GM19023 (cell line): ENCODE data around the gene FBXL4.
"Not testable (repeated sequence)": the region's sequence is repeated elsewhere in the genome, so short reads cannot be mapped to it uniquely, and the experiment has no call there.

Source experiments
- ATAC-seq: cut with Tn5 transposase; IDR thresholded peaks from one replicate; pipeline ENCODE4 v1.9.1; 2021; ENCODE audit warnings: mild to moderate bottlenecking, moderate library complexity; ENCODE audit not compliant: unreplicated experiment

Gene FBXL4

GRCh38 chr6:98946266-98946878, 1.4 kb downstream of the FBXL4 start:
- ATAC-seq: no peak

DNA sequence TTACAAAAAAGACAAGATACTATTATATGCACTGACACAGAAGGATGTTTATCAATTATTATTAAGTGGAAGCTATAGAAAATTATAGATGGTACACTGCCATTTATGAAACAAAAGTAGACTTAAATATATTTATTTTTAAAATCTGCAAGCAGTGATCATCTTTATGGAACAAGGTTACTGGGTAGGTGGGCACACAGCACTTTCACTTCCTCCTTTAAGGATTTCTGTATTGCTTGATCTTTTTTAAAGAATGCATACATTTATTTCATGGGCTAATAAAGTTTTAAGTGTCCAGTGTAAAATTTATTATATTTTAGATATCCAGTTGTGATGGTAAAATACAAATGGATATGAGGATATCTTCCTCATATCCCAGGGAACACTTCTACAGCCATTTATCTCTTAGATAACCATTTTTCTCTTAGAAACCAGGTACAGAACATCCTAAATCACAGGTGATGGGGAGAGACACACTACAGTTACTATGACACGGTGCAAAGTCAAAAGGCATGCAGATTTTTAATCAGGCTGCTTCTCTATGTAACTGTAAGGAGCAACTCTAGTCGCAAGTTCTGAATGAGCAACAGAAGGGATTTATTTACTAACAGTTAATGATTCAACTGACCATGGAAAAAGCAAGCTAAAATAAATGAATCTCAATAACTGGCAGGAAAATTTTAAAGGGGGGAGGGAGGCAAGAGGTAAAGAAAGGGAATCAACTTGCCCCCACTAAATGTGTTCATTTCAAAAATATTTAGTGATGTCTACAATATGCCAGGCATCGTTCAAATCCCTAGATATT, 2.2 kb downstream of the FBXL4 start:
- no peak for ATAC-seq

DNA sequence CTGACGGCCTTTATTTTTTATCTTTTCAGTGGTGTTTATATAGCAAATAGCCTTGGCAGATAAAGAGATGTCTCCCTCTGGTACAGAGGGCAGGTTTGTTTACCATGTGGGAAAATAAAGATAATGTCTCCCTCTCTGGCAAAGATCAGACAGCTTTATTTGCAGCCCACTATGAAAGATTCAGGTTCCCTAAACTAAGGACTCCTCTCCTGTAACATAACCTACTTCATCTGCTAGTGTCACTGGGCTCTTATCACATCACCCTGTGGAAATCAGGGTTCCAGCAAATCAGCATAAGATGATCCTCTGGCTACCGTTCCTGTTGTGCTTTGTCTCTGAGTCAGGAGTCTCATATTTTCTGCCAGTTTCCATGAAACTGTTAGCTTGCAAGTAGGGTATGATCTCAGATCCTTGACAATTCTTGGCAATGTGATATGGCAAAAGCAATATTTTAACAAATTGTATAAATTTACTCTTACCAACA, 3.1 kb downstream of the FBXL4 start:
- ATAC-seq: no peak

GRCh38 chr6:98944168-98944567, 3.6 kb downstream of the FBXL4 start:
- no peak for ATAC-seq

DNA sequence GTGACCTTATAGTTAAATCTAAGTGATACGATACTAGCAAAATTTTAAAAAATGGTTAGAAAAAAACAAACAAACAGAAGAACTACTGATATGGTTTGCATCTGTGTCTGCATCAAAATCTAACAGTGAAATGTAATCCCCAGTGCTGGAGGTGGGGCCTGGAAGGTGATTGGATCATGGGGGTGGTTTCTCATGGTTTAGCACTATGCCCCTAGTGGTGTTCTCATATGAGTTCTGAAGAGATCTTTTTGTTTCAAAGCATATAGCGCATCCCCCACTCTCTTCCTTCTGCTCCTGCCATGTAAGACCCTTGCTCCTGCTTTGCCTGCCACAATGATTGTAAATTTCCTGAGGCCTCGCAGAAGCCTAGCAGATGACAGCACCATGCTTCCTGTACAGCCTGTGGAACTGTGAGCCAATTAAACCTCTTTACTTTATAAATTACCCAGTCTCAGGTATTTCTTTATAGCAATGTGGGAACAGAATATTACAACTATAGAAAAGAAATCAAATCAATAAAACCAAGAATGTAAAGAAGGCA, 5.4 kb downstream of the FBXL4 start:
- no peak for ATAC-seq

GRCh38 chr6:98941319-98941718, 6.4 kb downstream of the FBXL4 start:
- ATAC-seq: no peak

DNA sequence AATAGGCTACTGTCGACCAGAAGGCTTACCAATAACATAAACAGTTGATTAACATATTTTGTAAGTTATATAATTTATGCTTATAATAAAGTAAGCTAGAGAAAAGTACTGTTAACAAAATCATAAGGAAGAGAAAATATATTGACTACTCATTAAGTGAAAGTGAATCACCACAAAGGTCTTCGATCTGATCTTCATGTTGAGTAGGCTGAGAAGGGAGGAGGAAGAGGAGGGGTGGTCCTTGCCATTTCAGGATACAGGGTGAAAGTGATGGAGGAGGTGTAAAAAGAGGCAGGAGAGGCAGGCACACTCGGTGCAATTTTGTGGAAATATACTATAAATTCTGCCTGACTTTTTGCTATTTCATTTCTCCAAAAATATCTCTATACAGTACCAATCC, 10.4 kb downstream of the FBXL4 start:
- no peak for ATAC-seq

- ATAC-seq: no peak
Observed at GRCh38 chr6:98932381-98932780, 15.4 kb downstream of the FBXL4 start.

DNA sequence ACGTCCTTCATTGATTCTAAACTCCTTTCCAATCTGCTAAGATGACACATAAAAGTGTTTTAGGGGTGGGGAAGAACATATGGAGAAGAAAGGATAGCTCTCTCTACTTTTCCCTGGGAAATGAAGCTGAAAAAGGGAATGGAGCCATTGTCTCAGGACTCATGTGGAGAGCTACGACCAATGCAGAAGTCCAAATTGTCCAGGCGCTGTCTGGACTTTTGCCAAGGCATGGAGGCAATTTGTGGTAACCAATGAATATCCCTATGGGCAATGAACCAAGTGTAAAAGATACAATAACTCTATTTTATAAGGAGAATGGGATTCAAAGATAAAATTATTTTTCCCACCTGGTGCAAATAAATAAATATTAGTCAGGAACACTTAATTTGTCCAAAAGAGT, 16.1 kb downstream of the FBXL4 start:
- no peak for ATAC-seq

DNA sequence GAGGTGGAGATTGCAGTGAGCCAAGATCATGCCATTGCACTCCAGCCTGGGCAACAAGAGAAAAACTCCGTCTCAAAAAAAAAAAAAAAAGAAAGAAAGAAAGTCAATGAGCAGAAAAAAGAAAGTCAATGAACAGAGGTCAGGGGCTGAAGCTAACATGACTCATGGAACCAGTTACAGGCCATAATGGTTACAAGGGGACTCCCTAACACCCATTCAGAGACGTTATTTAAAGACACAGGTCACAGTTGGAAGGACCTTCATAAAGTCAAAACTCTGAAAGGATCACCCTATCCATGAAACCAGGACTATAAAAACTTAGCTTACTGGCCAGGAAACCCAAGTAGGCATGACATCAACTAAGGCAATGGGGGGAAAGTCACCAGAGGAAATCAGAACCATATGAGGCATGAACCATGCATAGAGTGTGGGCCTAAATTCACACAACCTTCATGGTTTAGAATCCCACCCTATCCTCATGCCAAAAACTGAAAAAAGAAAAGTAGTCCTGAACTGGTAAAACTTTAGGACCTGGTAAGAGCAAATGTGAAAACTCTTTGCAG, 18.2 kb downstream of the FBXL4 start:
- ATAC-seq: no peak

DNA sequence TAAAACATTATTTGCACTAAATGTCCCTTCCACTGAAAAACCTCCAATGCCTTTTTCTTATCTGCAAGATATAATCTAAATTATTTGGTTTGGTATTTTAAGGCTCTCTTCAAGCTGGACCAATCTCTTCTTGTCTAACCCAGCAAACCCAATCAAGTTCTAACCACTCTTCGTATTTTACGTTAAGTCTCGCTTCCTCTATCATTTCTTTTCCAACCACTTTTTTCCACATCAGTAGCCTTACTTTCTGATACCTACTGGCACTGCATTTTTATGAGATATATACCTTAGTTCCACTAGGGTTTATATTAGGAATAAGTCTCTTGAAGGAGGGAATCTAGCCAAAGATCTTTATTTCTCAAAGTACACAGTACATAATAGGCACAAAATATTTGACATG, 19.1 kb downstream of the FBXL4 start:
- no peak for ATAC-seq

- ATAC-seq: no peak
Observed at GRCh38 chr6:98927534-98927933, 20.2 kb downstream of the FBXL4 start.

DNA sequence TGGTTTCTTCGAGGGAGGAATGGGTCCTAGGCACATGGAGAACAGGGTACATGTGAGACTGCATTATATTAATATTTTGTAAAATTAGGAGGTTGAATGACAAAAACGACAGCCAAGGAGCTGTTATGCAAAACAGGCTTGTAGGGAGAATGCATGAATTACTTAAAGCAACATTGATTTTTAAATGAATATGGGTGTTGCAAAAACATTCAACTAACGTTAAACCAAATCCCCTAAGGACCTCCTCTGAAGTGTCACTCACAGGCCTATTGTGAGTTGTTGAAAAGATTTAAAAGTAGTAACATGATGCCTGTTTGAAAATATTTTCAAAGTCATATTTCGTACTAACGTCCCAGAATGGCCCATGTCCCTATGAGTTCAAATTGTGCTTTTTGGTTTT, 21.9 kb downstream of the FBXL4 start:
- ATAC-seq: no peak

GRCh38 chr6:98924647-98925046, 23.1 kb downstream of the FBXL4 start:
- ATAC-seq: no peak

- ATAC-seq: peak; percentile 85
Observed at GRCh38 chr6:98920904-98921431, 26.8 kb downstream of the FBXL4 start.

- ATAC-seq: not testable (repeated sequence)
Observed at GRCh38 chr6:98910946-98911345, 36.8 kb downstream of the FBXL4 start.

GRCh38 chr6:98909236-98909635, 38.5 kb downstream of the FBXL4 start:
- ATAC-seq: no peak

DNA sequence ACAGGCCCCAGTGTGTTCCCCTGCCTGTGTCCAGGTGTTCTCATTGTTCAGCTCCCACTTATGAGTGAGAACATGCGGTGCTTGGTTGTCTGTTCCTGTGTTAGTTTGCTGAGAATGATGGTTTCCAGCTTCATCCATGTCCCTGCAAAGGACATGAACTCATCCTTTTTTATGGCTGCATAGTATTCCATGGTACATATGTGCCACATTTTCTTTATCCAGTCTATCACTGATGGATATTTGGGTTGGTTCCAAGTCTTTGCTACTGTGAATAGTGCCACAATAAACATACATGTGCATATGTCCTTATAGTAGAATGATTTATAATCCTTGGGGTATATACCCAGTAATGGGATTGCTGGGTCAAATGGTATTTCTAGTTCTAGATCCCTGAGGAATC, 41.4 kb downstream of the FBXL4 start:
- ATAC-seq: not testable (repeated sequence)

- no peak for ATAC-seq
Observed at GRCh38 chr6:98905759-98906158, 42.0 kb downstream of the FBXL4 start.

GRCh38 chr6:98904096-98904495, 43.6 kb downstream of the FBXL4 start:
- no peak for ATAC-seq

DNA sequence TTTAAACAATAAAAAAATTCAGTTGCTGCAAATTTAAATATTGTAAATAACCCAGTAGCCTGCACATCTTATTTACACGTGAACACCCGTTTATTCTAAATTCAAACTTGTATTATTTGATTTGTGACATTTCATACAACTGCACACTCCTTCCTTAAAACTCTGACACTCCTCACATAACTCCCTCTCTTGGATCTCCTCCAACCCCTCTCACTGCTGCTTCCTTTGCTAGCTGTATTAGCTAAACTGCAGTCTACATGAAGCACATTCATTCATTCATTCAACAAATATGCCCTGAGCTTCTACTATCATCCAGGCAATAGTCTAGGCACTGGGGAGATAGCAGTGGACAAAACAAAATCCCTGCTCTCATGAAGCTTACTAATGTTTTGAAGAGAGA, 47.0 kb downstream of the FBXL4 start:
- ATAC-seq: no peak

DNA sequence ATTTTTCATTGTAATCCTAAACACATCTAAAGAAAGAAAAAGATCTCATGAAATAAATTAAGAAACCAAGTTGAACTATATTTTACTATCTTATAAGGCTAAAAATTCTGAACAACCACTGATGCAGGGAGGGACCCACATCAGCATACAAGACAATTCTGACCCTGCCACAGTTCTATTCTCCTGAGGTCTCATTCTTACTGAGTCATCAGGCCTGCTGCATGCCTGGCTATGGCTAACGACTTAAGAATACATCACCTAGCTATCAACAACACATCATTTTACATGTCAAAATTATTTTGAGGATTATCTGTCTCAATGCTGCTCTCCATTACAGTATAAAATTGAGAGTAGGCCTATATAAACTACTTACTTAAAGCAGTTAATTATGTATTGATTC, 52.9 kb downstream of the FBXL4 start:
- no peak for ATAC-seq
